H1 (cell line): ENCODE results near the gene TAF10. TPM values are rescaled to one million over a fixed set of nuclear protein-coding genes. Genes with fewer than 3 reads are reported as not detected.

Experiments used
- CTCF ChIA-PET: fragments of 300-600 bp; sonication (Branson Sonifier 250); formaldehyde crosslinking; loops from one replicate; lab custom pipeline; 2021; ENCODE audit not compliant: partially characterized antibody; lab: Charles Lee
- POLR2A ChIA-PET: fragments of 300-600 bp; sonication (Branson Sonifier 250); formaldehyde crosslinking; loops from one replicate; lab custom pipeline; 2021; ENCODE audit warnings: inconsistent platforms; ENCODE audit not compliant: partially characterized antibody; lab: Charles Lee
- DNase-seq, 2 experiments: peaks; one replicate each; pipeline versions ENCODE4 v3.0.0 to v3.0.0-alpha.2; 2010 to 2022; ENCODE audit warnings: low spot score in 2 of 2, low read depth in 1 of 2, mixed read lengths in 1 of 2
- FAIRE-seq: peaks from 2 replicates; lab custom pipeline; 2011; peaks lifted over from hg19 to GRCh38; lab: Jason Lieb, UNC
- H2AFZ ChIP-seq: 2 replicates; pipeline ENCODE4 v1.8.1; 2012; ENCODE audit warnings: low read length, inconsistent platforms
- H2AK5ac ChIP-seq: 2 replicates; pipeline ENCODE4 v1.6.1; 2013; ENCODE audit warnings: low read depth, low read length
- H2BK120ac ChIP-seq: replicated peaks from 2 replicates; pipeline ENCODE3; 2013; ENCODE audit warnings: low read depth, low read length, inconsistent platforms
- H2BK12ac ChIP-seq: 2 replicates; pipeline ENCODE4 v1.6.1; 2013; ENCODE audit warnings: low read depth, low read length
- H2BK15ac ChIP-seq: 2 replicates; pipeline ENCODE4 v1.6.1; 2013; ENCODE audit warnings: low read length
- H2BK20ac ChIP-seq: 2 replicates; pipeline ENCODE4 v1.6.1; 2013; ENCODE audit warnings: low read length
- H2BK5ac ChIP-seq: 2 replicates; pipeline ENCODE4 v1.6.1; 2013; ENCODE audit warnings: low read depth, low read length
- H3K14ac ChIP-seq: 2 replicates; pipeline ENCODE4 v1.6.1; 2013; ENCODE audit warnings: inconsistent platforms; ENCODE audit not compliant: insufficient read length
- H3K18ac ChIP-seq: 2 replicates; pipeline ENCODE4 v1.6.1; 2013; ENCODE audit warnings: low read length; ENCODE audit errors: extremely low read depth
- H3K23ac ChIP-seq: 2 replicates; pipeline ENCODE4 v1.6.1; 2013; ENCODE audit warnings: inconsistent platforms; ENCODE audit not compliant: insufficient read length
- H3K23me2 ChIP-seq: 2 replicates; pipeline ENCODE4 v1.6.1; 2013; ENCODE audit warnings: low read depth, low read length
- H3K27ac ChIP-seq: 2 replicates; pipeline ENCODE4 v1.6.1; 2011; ENCODE audit warnings: low read depth, low read length, inconsistent platforms
- H3K27me3 ChIP-seq, 4 experiments: replicated peaks in 1 of 4; 1 replicate in 1 of 4; 2 replicates in 3 of 4; pipeline versions ENCODE4 v1.6.1 to v1.8.1; 2011 to 2013; ENCODE audit warnings: low read length in 3 of 4, mild to moderate bottlenecking in 3 of 4, inconsistent platforms in 2 of 4, mixed read lengths in 2 of 4, moderate library complexity in 1 of 4; ENCODE audit not compliant: control insufficient read depth in 3 of 4, insufficient read depth in 3 of 4; ENCODE audit errors: extremely low read depth in 1 of 4
- H3K36me3 ChIP-seq, 4 experiments: 2 replicates each; pipeline versions ENCODE4 v1.6.1 to v1.8.1; 2011 to 2013; ENCODE audit warnings: mild to moderate bottlenecking in 4 of 4, low read length in 3 of 4, moderate library complexity in 2 of 4, control low read depth in 1 of 4, inconsistent platforms in 1 of 4; ENCODE audit not compliant: insufficient read depth in 4 of 4, control insufficient read depth in 2 of 4
- H3K4ac ChIP-seq: replicated peaks from 2 replicates; pipeline ENCODE3; 2013; ENCODE audit warnings: low read length, low read depth, mixed read lengths, inconsistent platforms; ENCODE audit not compliant: insufficient read length
- H3K4me1 ChIP-seq, 4 experiments: replicated peaks in 1 of 4; 1 replicate in 1 of 4; 2 replicates in 3 of 4; pipeline versions ENCODE4 v1.6.1 to v1.8.1; 2011 to 2013; ENCODE audit warnings: low read length in 3 of 4, inconsistent platforms in 2 of 4, mixed read lengths in 1 of 4; ENCODE audit not compliant: insufficient read depth in 4 of 4, control insufficient read depth in 3 of 4
- H3K4me2 ChIP-seq, 2 experiments: 2 replicates each; pipeline versions ENCODE4 v1.6.1 to v1.8.1; 2011 to 2013; ENCODE audit warnings: low read depth in 2 of 2, low read length in 2 of 2, control low read depth in 1 of 2, inconsistent platforms in 1 of 2, mild to moderate bottlenecking in 1 of 2; ENCODE audit not compliant: insufficient read depth in 1 of 2
- H3K4me3 ChIP-seq, 4 experiments: fragments of 200-600, 300-600 bp in 1 of 4; sonication (generic), shearing (Covaris generic), sonication (Bioruptor Twin) in 1 of 4; 2 replicates each; pipeline versions ENCODE4 v1.5.1 to v1.8.1; 2011 to 2016; ENCODE audit warnings: low read length in 4 of 4, low read depth in 3 of 4, control low read depth in 2 of 4, inconsistent platforms in 2 of 4, mild to moderate bottlenecking in 2 of 4, mixed read lengths in 1 of 4, moderate library complexity in 1 of 4; ENCODE audit not compliant: insufficient read depth in 2 of 4; ENCODE audit errors: extremely low read depth in 1 of 4
- H3K56ac ChIP-seq: replicated peaks from 2 replicates; pipeline ENCODE3; 2013; ENCODE audit warnings: low read depth, mild to moderate bottlenecking, mixed read lengths, low read length, inconsistent platforms; ENCODE audit not compliant: insufficient read length
- H3K79me1 ChIP-seq: 2 replicates; pipeline ENCODE4 v1.6.1; 2013; ENCODE audit warnings: low read depth, low read length, control low read depth
- H3K79me2 ChIP-seq, 2 experiments: 2 replicates each; pipeline versions ENCODE4 v1.6.1 to v1.8.1; 2012 to 2013; ENCODE audit warnings: low read length in 2 of 2, mild to moderate bottlenecking in 2 of 2, inconsistent platforms in 1 of 2; ENCODE audit not compliant: insufficient read depth in 2 of 2, control insufficient read depth in 1 of 2
- H3K9ac ChIP-seq, 4 experiments: replicated peaks in 1 of 4; 1 replicate in 1 of 4; 2 replicates in 3 of 4; pipeline versions ENCODE4 v1.6.1 to v1.8.1; 2011 to 2013; ENCODE audit warnings: low read depth in 3 of 4, low read length in 3 of 4, control low read depth in 2 of 4, mild to moderate bottlenecking in 2 of 4, moderate library complexity in 2 of 4, inconsistent platforms in 1 of 4; ENCODE audit errors: extremely low read depth in 1 of 4
- H3K9me3 ChIP-seq, 2 experiments: 2 replicates each; pipeline versions ENCODE4 v1.6.1 to v1.8.1; 2012 to 2013; ENCODE audit warnings: mild to moderate bottlenecking in 2 of 2, moderate library complexity in 2 of 2, control low read depth in 1 of 2, inconsistent platforms in 1 of 2, low read depth in 1 of 2, low read length in 1 of 2, mixed read lengths in 1 of 2; ENCODE audit not compliant: insufficient read depth in 2 of 2
- H4K20me1 ChIP-seq, 2 experiments: replicated peaks in 1 of 2; 2 replicates each; pipeline versions ENCODE3 to v1.8.1; 2011 to 2013; ENCODE audit warnings: inconsistent platforms in 2 of 2, low read length in 2 of 2, mild to moderate bottlenecking in 1 of 2; ENCODE audit not compliant: insufficient read depth in 2 of 2, control insufficient read depth in 1 of 2
- H4K5ac ChIP-seq: 2 replicates; pipeline ENCODE4 v1.6.1; 2013; ENCODE audit warnings: low read length, low read depth, mixed read lengths, inconsistent platforms; ENCODE audit not compliant: insufficient read length
- H4K8ac ChIP-seq: 2 replicates; pipeline ENCODE4 v1.8.0; 2013; ENCODE audit warnings: mild to moderate bottlenecking, moderate library complexity, low read length, inconsistent platforms; ENCODE audit not compliant: insufficient read depth; ENCODE audit errors: extremely low read depth
- H4K91ac ChIP-seq: replicated peaks from 2 replicates; pipeline ENCODE3; 2013; ENCODE audit warnings: low read length, mixed read lengths, inconsistent platforms; ENCODE audit not compliant: insufficient read length
- ATF2 ChIP-seq: IDR thresholded peaks from 2 replicates; pipeline ENCODE4 v1.6.1; 2012; ENCODE audit warnings: low read length, inconsistent platforms
- BACH1 ChIP-seq: IDR thresholded peaks from 2 replicates; pipeline ENCODE4 v1.6.1; 2012; ENCODE audit warnings: low read length, improper control_type of control experiment
- BRCA1 ChIP-seq: IDR thresholded peaks from 2 replicates; pipeline ENCODE4 v1.6.1; 2012; ENCODE audit warnings: low read depth, low read length, improper control_type of control experiment
- CHD2 ChIP-seq: IDR thresholded peaks from 2 replicates; pipeline ENCODE4 v1.6.1; 2012; ENCODE audit warnings: low read length, improper control_type of control experiment
- KDM1A ChIP-seq: fragments of 200-600, 300-600 bp; sonication (generic); IDR thresholded peaks from 2 replicates; pipeline ENCODE4 v1.7.1; 2016; ENCODE audit warnings: mild to moderate bottlenecking, low read length, borderline replicate concordance
- MAFK ChIP-seq: IDR thresholded peaks from 2 replicates; pipeline ENCODE4 v1.6.1; 2012; ENCODE audit warnings: low read depth, mild to moderate bottlenecking, improper control_type of control experiment, low read length
- POU5F1 ChIP-seq: IDR thresholded peaks from 2 replicates; pipeline ENCODE4 v1.6.1; 2011; ENCODE audit warnings: low read depth, mild to moderate bottlenecking, low read length, moderate library complexity
- RXRA ChIP-seq: IDR thresholded peaks from 2 replicates; pipeline ENCODE4 v1.6.1; 2011; ENCODE audit warnings: low read depth, mild to moderate bottlenecking, low read length, moderate library complexity; ENCODE audit not compliant: insufficient read depth
- TBP ChIP-seq: IDR thresholded peaks from 2 replicates; pipeline ENCODE4 v1.6.1; 2011; ENCODE audit warnings: low read depth, low read length, improper control_type of control experiment
- WGBS, 2 experiments: shearing (Covaris generic) in 1 of 2; methylation state at CpG; one replicate each; pipeline versions ENCODE4 v1.1.6 to v1.1.7; 2013 to 2015; ENCODE audit warnings: low lambda C conversion rate in 2 of 2, mixed read lengths in 2 of 2, inconsistent platforms in 1 of 2, low coverage in 1 of 2, missing lambda C conversion rate in 1 of 2; ENCODE audit not compliant: insufficient replicate concordance in 2 of 2, insufficient coverage in 1 of 2, insufficient read length in 1 of 2; ENCODE audit errors: extremely low coverage in 1 of 2, missing lambda C conversion rate in 1 of 2; 5-methylcytosine and 5-hydroxymethylcytosine counted together
- polyA plus RNA-seq, 7 experiments: library from polyadenylated mRNA; depleted of rRNA in 3 of 7; stranded (reverse) in 5 of 7; unstranded in 2 of 7; fragments of >200 nt in 5 of 7; fragments of 200-250 nt in 2 of 7; gene quantifications; 1 replicate in 5 of 7; 2 replicates in 1 of 7; 4 replicates in 1 of 7; pipeline versions ENCODE4 v1.2.1 to v1.2.3, GENCODE V29; 2011 to 2013; ENCODE audit warnings: missing spikeins in 2 of 7, mixed read lengths in 2 of 7
- total RNA-seq: library from RNA; stranded (reverse); fragmentation: NEBNext Ultra II Directional; extraction: Animal tissue kit (Norgen Biotek cat#: 25700); gene quantifications from 2 replicates; pipeline ENCODE4 v1.2.1, GENCODE V29; 2021

TAF10 gene
- total and polyA plus RNA-seq, 2 of the 8 experiments (the other 6 are each of a cell fraction or from before 2014, with no cell fraction given), result 128 to 213 TPM

- POLR2A ChIA-PET, result interaction anchor here (0.8 to 1.7 kb wide), 5 partner anchors 8 to 60 kb away, joined by 3 to 8 read pairs (median 3); partner anchors contain the start of genes MRPL17 and TAF10
- CTCF ChIA-PET, result interaction anchor here (0.5 to 1.7 kb wide), 7 partner anchors 11 to 245 kb away, joined by 3 to 7 read pairs (median 3); partner anchors contain the start of gene TAF10
- Histone ChIP-seq H2AFZ (no peak overlapping the region), H3K56ac (no peak overlapping the region), H2BK5ac (no peak overlapping the region), H3K9me3 (no peaks in the 10 kb centered on the region), H3K4me3 (no peak overlapping the region), H2AK5ac (no peak overlapping the region), H4K91ac (no peak overlapping the region), H2BK15ac (no peak overlapping the region), H3K4me2 (no peak overlapping the region), H3K36me3 (peaks cover 0 to 3% (median 1%) of the 10 kb centered on the region in 4 experiments; a peak in 3 of 8 replicates), H3K79me2 (no peaks in the 10 kb centered on the region; a peak in 1 of 4 replicates), H3K27me3 (peaks cover 0 to 4% (median 2%) of the 10 kb centered on the region in 4 experiments; a peak in 3 of 7 replicates), H4K20me1 (peaks cover 0 to 2% of the 10 kb centered on the region in 2 experiments), H3K9ac (no peak overlapping the region), H3K4me1 (peaks cover 0 to 3% (median under 1%) of the 10 kb centered on the region in 4 experiments; a peak in 3 of 7 replicates), H3K14ac (no peak overlapping the region), H3K4ac (no peak overlapping the region), H2BK12ac (no peak overlapping the region), H2BK20ac (no peak overlapping the region), H2BK120ac (no peak overlapping the region), H4K5ac (no peak overlapping the region), H3K79me1 (no peaks in the 10 kb centered on the region; the same call in 1 of the 2 replicates), H3K18ac (no peak overlapping the region), H3K27ac (no peak overlapping the region), H3K23me2 (peaks cover 5% of the 10 kb centered on the region), H3K23ac (no peak overlapping the region), H4K8ac (no peak overlapping the region)
- no peak for DNase-seq
- WGBS, 2 experiments, result 87% methylated on average over 31 of the region's 31 CpGs; no CpG with 5 or more reads in 1 of the 2 experiments
- no peak for FAIRE-seq
- TF ChIP-seq BACH1 (no peak), MAFK (no peak), BRCA1 (no peak), POU5F1 (no peak), RXRA (no peak), TBP (no peak), KDM1A (no peak), ATF2 (no peak), CHD2 (no peak)
Observed at GRCh38 chr11:6623391-6624363, 11.7 kb upstream of the TAF10 start.
